GM19455 (cell line): ENCODE results near the gene CHN2.

Source experiments
- ATAC-seq: cut with Tn5 transposase; IDR thresholded peaks from one replicate; pipeline ENCODE4 v1.9.1; 2021; ENCODE audit not compliant: unreplicated experiment

Gene CHN2

GRCh38 chr7:29385214-29385814 lies 190.7 kb downstream of the CHN2 start:
- ATAC-seq = no peak

GRCh38 chr7:29386196-29386765 lies 191.7 kb downstream of the CHN2 start:
- no peak for ATAC-seq

- no peak for ATAC-seq
Measured at GRCh38 chr7:29391262-29391661, 196.7 kb downstream of the CHN2 start.

DNA sequence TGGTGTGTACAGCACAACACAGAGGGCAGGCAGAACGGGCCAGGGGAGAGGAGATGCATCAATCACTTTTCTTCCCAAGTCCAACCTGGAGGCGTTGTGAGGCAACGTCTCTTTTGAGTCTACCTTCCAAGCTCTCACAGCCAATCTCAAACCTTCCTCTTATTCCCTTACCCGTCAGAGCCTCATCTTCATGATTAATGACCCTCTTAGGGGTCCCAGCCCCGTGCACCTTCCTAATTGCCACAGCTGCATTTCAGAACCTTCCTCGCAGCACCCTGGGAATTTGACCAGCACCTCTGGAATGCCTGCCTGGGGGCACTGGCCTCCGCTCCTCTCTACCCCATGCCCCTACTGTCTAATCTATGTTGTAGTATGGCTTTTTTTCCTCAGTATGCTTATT lies 199.7 kb downstream of the CHN2 start:
- no peak for ATAC-seq

DNA sequence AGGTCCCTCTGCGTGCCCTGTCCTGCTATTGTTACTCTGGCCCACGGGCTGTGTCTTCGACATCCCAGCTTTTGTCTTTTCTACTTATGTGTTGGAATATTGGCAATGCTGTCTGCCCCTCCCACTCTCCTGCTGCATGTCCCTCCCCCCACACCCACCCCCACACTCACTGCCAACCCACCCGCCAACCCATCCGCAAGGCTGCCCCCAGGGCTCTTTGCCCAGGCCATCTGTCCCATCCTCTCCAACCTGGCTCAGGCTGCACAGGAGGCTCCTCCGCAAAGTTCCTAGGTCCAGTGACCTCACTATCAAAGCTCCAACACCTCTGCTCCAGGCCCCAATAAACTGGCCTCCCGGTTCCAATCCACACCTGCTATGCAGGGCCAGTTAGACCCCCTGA lies 202.0 kb downstream of the CHN2 start:
- no peak for ATAC-seq

DNA sequence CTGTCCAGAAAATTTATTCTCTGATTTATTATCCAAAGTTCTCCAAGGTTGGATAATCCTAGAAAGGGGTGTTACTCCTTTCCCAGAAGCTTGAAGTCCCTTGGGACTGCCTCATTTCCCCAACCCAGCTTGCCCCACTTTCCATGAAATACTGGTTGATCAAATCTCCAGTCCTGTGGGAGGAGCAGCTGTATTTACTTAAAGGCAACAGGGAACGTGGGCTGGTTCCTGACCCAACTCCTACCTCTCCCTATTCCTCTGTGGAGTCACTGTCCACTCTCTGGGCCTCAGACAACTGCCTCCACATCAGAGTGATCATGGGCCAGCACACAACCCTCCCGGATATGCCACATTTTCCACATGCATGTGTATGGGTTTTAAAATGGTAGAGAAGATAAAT lies 202.8 kb downstream of the CHN2 start:
- no peak for ATAC-seq

DNA sequence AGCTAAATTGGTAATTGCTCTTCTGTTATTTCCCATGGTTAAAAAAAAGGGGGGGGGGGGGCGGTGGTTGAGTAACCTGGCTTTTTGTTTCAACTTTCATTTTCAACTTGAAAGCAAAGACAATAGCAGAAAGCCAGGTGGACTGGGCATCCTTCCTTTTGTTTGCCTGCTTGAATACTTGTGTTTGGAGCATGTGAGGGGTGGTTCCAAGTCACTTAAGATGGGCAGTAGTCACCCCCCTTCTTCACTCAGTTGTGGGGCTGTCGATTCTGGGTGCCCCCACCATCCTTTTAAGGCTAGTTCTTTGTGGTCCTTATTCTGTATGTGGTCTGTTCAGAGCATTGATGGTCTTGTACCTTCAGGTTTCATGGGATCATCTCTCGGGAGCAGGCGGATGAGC lies 203.4 kb downstream of the CHN2 start:
- ATAC-seq = no peak

DNA sequence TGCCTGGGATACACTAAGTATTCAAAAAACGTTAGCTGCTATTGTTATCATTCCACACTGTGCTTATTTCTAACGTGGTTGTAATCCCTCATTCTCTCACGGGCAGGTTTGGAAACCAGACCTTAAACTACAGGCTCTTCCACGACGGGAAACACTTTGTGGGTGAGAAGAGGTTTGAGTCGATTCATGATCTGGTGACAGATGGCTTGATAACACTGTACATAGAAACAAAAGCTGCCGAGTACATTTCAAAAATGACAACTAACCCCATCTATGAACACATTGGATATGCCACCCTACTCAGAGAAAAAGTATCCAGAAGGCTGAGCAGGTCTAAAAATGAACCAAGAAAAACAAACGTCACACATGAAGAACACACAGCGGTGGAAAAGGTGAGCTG lies 205.9 kb downstream of the CHN2 start:
- ATAC-seq = no peak

DNA sequence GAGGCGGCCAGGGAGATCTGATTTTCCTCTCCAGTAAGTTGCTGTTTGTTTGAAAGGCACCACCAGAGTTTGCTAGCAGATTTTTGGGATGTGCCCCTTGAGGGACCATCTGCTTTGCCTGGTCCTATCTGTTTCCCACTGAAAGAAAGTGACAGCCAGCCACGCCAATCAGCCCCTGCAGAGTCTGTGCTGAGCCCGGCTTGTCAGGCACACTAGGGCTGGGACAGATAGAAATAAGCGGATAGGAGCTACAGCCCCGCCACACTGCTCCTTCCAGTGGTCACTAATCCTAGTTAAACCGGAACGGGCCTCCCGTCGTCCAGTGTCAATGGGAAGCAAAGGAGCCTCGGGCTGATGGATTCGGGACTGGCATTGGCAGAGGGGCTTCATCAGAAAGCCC lies 207.2 kb downstream of the CHN2 start:
- no peak for ATAC-seq

DNA sequence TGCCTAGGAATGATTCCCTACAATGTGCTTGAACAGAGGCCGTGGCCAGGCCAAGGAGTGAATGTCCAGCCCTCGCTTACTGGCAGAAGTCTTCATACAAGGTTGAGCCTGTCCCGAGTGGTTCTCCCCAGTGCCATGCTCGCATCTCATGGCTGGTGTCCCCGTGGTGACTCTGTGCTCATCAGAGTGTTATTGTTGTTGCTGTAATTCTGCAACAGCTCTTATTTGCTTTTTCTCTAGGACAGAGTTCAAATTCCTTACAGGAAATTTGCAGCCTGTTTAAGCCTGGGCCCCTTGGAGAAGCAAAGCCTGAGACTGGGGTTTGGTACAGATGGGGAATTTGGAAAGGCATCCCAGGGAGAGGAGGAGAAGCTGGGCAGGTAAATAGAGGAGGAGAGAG lies 211.3 kb downstream of the CHN2 start:
- ATAC-seq = no peak

DNA sequence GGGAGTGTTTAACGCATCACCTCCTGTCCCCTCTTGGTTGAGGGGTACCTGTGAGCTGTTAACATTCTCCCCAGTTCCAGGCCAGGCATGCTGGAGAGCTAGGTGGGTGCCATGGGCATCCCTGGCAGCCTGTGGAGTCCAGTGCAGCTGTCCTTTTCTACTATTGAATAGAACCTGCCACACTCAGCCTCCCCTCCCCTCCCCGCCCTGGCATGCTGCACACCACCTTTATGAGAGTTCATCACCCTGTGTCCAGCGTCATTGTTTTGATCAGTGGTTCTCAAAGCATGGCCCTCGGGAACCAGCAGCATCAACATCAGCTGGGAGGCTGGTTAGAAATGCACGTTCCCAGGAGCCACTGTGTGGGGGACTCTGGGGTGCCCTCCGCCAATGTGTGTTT lies 211.8 kb downstream of the CHN2 start:
- no peak for ATAC-seq

GRCh38 chr7:29408841-29409243 lies 214.3 kb downstream of the CHN2 start:
- ATAC-seq = peak; percentile 63

DNA sequence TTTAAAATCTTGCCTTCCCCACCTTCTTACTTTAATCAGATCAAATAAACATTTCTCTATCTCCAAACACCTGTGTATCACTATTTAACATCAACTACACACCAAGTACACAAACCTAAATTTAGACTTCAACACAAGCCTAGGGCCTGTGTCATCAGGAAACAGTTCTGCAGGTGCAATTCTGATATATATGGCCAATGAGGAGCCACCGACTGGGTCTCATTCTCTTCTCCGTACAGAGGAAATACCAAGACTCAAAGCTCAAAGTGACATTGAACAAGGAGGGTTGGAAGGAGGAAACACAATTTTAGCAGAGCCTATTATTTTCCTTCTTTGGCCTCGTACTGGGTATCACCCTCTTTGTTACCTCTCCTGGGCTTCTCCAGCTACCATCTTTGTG lies 216.4 kb downstream of the CHN2 start:
- no peak for ATAC-seq

DNA sequence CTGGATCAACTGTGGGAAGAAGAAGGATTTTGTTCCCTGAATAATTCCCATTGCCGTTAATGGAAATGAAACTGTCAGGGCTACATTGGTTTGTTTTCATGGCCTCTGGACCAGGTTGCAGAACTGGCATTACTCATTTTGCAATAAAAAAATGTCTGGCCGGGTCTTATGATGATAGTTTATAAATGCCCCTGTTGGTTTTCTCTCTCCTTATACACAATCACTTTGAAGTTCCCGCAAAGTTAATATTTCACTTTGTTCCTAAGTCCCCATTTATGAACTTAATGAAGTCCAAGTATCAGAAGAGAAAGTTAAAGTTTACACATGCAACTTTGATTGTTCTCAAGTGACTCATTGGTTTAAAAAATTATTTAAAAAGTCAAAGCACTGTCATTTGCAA lies 218.3 kb downstream of the CHN2 start:
- no peak for ATAC-seq

GRCh38 chr7:29413626-29414136 lies 219.1 kb downstream of the CHN2 start:
- no peak for ATAC-seq

DNA sequence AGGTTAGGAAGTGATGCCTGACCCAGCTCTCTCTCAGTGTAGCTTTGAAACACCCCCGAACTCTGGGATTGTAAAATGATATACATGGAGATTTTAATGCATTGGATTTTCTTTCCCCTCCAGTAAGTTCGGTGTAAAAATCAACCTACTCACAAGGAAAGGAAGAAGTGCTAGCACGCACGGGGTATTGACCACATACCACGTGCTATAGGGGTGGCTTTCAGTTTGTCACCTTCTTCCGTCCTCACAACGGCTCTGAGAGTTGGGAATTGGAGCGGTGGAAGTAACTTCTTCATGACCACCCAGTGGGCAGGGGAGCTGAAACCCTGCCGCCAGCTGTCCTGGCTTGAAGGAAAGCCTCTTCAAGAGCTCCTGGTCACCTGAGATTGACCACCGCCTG lies 219.6 kb downstream of the CHN2 start:
- no peak for ATAC-seq

GRCh38 chr7:29415215-29415614 lies 220.6 kb downstream of the CHN2 start:
- ATAC-seq = no peak

DNA sequence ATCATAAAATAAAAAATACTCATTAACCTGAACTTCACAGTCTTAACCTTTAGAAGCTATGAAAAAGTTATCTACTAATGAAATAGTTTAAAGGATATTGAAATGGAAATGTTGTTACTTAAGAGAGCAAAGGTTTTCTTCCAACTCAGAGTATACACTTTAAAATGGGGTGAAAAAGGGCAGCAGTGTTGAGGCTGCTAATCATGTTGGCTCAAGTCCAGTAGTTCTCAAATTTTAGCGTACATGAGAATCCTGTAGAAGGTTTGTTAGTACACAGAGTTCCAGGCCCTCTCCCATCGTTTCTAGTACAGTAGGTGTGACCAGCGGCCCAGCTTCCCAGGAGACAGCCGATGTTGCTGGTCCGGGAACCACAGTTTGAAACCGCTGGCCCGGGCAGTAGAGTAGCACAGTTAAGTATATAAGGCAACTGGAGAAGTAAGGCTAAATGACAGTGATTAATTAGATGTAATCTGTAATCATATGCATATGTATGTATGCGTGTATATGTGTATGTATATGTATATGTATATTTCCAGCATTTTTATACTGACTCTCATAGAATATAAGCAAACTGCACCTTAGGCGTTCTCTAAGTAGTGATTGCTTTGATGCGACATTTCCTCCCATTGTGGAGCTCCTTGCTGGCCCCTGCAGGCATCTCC lies 221.8 kb downstream of the CHN2 start:
- ATAC-seq = no peak

DNA sequence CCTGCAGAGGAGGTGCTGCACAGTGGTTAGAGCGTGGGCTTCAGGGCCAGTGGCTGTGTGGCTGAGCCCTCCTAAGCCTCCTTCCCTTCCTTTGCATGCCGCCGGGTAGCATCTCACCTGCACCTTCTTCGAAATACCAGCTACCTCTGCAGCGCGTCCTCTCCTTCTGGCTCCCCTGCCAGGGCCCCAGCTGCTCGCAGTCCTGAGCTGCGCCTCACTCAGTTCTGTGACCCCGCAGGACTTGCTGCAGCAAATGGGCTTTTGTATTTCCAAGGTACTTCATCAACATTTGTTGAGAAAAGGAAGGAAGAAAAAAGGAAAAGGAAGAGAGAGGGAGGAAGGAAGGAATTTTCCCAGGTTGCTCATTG lies 222.3 kb downstream of the CHN2 start:
- ATAC-seq = no peak

GRCh38 chr7:29418056-29418455 lies 223.5 kb downstream of the CHN2 start:
- no peak for ATAC-seq

DNA sequence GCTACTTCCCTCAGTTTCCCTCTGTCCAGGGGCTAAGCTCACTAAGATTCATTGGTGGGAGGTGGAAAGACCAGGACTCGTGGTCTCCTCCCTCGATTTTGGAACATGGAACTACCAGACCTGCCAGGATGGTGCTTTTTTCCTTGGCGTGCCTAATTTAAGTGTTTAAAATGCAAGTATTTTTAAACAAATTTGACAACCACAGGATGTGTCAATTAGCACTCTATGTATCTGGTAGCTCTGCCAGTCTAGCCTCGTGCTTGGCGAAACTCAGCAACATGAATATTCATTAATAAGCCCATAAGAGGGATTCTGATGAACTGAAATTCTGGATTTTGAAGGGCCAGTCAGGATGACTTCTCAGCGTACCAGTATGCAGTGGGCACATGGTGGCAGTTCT lies 224.1 kb downstream of the CHN2 start:
- ATAC-seq = no peak

GRCh38 chr7:29420011-29420410 lies 225.4 kb downstream of the CHN2 start:
- no peak for ATAC-seq
